HCT116 (cell line): ENCODE measurements around the gene GRIN3B.

Experiments
- CTCF ChIP-seq, 3 experiments: fragments of 200-600 bp in 1 of 3; sonication (generic) in 1 of 3; IDR thresholded peaks in 2 of 3; conservative IDR thresholded peaks in 1 of 3; 2 replicates each; pipeline ENCODE4 v1.5.1; 2012 to 2017; ENCODE audit warnings: low read depth in 2 of 3, low read length in 2 of 3, antibody characterized with exemption in 1 of 3, borderline replicate concordance in 1 of 3, control low read depth in 1 of 3, mild to moderate bottlenecking in 1 of 3, mixed read lengths in 1 of 3, mixed run types in 1 of 3, moderate library complexity in 1 of 3; ENCODE audit not compliant: insufficient read depth in 1 of 3
- EZH2 ChIP-seq: fragments of 200-600 bp; sonication (generic); IDR thresholded peaks from 2 replicates; pipeline ENCODE4 v1.6.1; 2017; ENCODE audit warnings: antibody characterized with exemption, mixed run types
- EZH2phosphoT487 ChIP-seq: fragments of 200-600 bp; IDR thresholded peaks from 2 replicates; pipeline ENCODE4 v1.6.1; 2018; ENCODE audit warnings: antibody characterized with exemption, borderline replicate concordance
- FOSL1 ChIP-seq: IDR thresholded peaks from 2 replicates; pipeline ENCODE4 v1.6.1; 2012; ENCODE audit warnings: low read depth
- JUND ChIP-seq: IDR thresholded peaks from 2 replicates; pipeline ENCODE4 v1.6.1; 2012
- POLR2A ChIP-seq: IDR thresholded peaks from 2 replicates; pipeline ENCODE4 v1.7.0; 2011; ENCODE audit warnings: borderline replicate concordance; ENCODE audit not compliant: insufficient read depth, insufficient read length; ENCODE audit errors: extremely low read depth
- POLR2AphosphoS5 ChIP-seq: IDR thresholded peaks from 2 replicates; pipeline ENCODE4 v1.6.1; 2011; ENCODE audit warnings: mild to moderate bottlenecking, low read depth, low read length, moderate library complexity
- RAD21 ChIP-seq: IDR thresholded peaks from 2 replicates; pipeline ENCODE4 v1.6.1; 2012; ENCODE audit warnings: low read depth, mild to moderate bottlenecking
- SIN3A ChIP-seq: IDR thresholded peaks from 2 replicates; pipeline ENCODE4 v1.6.1; 2012; ENCODE audit warnings: low read depth
- SRF ChIP-seq: IDR thresholded peaks from 2 replicates; pipeline ENCODE4 v1.6.1; 2012; ENCODE audit warnings: low read depth
- YY1 ChIP-seq: IDR thresholded peaks from 2 replicates; pipeline ENCODE4 v1.6.1; 2011; ENCODE audit warnings: low read length, low read depth, moderate library complexity, mild to moderate bottlenecking; ENCODE audit not compliant: insufficient replicate concordance; ENCODE audit errors: extremely low read depth
- ZFX ChIP-seq: fragments of 450-650 bp; IDR thresholded peaks from 2 replicates; pipeline ENCODE4 v1.6.1; 2017
- TF ChIP-seq, protein P1 (sequence below): IDR thresholded peaks from 2 replicates; pipeline ENCODE4 v1.6.1; 2012

DNA sequence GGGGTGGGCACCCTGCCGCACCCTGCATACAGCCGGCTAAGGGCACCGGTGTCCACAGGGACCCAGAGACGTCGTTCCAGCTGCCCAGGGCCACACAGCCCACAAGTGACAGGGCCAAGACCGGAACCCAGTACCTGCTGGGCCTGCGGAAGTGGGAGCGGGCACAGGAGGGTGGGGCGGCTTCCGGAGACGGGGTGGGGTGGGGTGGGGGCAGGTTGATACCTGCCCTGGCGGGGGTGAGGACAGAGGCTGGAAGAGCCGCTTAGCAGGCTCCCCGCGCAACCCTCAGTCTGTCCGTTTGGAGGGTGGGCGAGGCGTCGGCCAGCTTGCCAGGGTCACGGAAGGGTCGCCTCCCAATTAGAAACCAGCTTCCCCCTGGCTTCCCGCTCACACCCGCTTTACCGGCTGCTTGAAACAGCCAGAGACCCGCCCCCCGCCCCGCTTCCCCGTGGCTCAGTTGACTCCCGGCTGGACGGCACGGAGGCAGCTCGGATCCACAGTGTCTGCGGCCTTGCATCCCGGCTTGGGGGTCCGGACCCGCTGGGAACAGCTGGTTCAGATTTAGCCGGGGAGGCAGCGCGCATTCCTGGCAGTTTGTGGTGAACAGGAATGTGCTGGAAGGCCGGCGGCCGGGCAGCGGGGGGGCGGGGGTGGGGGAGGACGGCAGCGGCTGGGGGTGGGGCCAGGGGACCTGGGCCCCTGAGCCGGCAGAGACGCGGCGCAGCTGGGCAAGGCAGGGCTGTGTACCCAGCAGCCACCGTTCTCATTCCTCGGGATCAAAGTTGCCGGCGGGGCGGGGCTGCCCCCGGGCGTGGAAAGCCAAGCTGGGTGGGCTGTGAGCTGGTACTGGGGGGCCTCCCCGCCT is 28.1 kb downstream of the GRIN3B start:
- TF ChIP-seq POLR2A (no peak), EZH2 (no peak), CTCF (IDR thresholded peaks at IDR 0.05 in 2 of 3, conservative IDR thresholded peaks at IDR 0.05 in 1 of 3; ENCODE audit: borderline replicate concordance in 1 of 3, insufficient read depth in 1 of 3, low read depth in 2 of 3, low read length in 2 of 3) (no peak), ZFX (no peak), SIN3A (no peak), RAD21 (no peak), SRF (no peak), POLR2AphosphoS5 (peak; percentile 69), FOSL1 (no peak), YY1 (no peak), EZH2phosphoT487 (no peak), JUND (no peak)
- TF ChIP-seq, protein P1, sequence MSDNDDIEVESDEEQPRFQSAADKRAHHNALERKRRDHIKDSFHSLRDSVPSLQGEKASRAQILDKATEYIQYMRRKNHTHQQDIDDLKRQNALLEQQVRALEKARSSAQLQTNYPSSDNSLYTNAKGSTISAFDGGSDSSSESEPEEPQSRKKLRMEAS = no peak; the same call in 1 of the 2 replicates
